ENCODE measurements around the gene KIAA1143. TPM values are rescaled to one million over a fixed set of nuclear protein-coding genes. Genes with fewer than 3 reads are reported as not detected.

KIAA1143 gene
- 29.4 and 32.4 TPM in 2 replicates for total RNA-seq
- total RNA-seq (2013) = 38.1 TPM
- 5.3 and 7.1 TPM in 2 replicates for polyA plus RNA-seq
- polyA minus RNA-seq = 10.7 TPM in 2 replicates

- peaks cover 24% of the 10 kb centered on the region for H3K4me1 Mint-ChIP-seq
- CTCF ChIA-PET = interaction anchor here (0.8 to 1.3 kb wide), 3 partner anchors 31 to 215 kb away, joined by 3 to 4 read pairs (median 3); partner anchors contain the start of genes EXOSC7, ZDHHC3 and ZNF501
- no peaks in the 10 kb centered on the region for H3K27me3 Mint-ChIP-seq
- no peak for TF ChIP-seq CTCF (IDR thresholded peaks at IDR 0.05)
- no peak for TF ChIP-seq EZH2 (IDR thresholded peaks at IDR 0.05; ENCODE audit: borderline replicate concordance, insufficient read depth, low read depth, low read length, poor library complexity, severe bottlenecking)
- intact Hi-C loops (cut with micrococcal nuclease) = loop anchor here (1.0 to 5.0 kb wide), 9 partner anchors 32 to 1989 kb away; partner anchors contain the start of genes ANO10, CCDC13, EXOSC7 and TCAIM
- H3K4me1 ChIP-seq (ENCODE audit: control insufficient read depth in 2 of 2, insufficient read depth in 2 of 2, low read length in 2 of 2) = peaks cover 6 to 15% of the 10 kb centered on the region in 2 donors
- peak within 1 kb of the TSS; percentile 98 for H3K4me2 ChIP-seq (replicated peaks; ENCODE audit: low read depth, low read length, poor library complexity, severe bottlenecking)
- peak within 1 kb of the TSS; percentile 93 for H3K4me3 Mint-ChIP-seq
- H3K27ac Mint-ChIP-seq = peak within 1 kb of the TSS; percentile 96
- H3K79me2 ChIP-seq (ENCODE audit: control insufficient read depth, insufficient read depth, low read length) = peaks cover 52% of the 10 kb centered on the region
- peak within 1 kb of the TSS; percentile 96 for H3K9ac ChIP-seq (ENCODE audit: low read length)
- WGBS (ENCODE audit: insufficient coverage) = under 1% methylated on average over 64 of the region's 64 CpGs
- H3K4me3 ChIP-seq (ENCODE audit: control extremely low read depth in 1 of 5, extremely low read depth in 1 of 5, insufficient read depth in 1 of 5, low read depth in 2 of 5, low read length in 4 of 5) = peak within 1 kb of the TSS; percentile 70 to 90 (median 88)
- H2AFZ ChIP-seq (ENCODE audit: insufficient read depth, low read depth, low read length, poor library complexity, severe bottlenecking) = peak within 1 kb of the TSS; percentile 95
- no peaks in the 10 kb centered on the region for H3K27me3 ChIP-seq (replicated peaks in 1 of 4; ENCODE audit: control extremely low read depth in 1 of 4, control insufficient read depth in 3 of 4, insufficient read depth in 4 of 4, low read length in 3 of 4)
- peak; percentile 98 for ATAC-seq (ENCODE audit: low read depth)
- DNase-seq = peak; percentile 98
- POLR2A ChIA-PET = interaction anchor here (0.7 to 1.5 kb wide), 8 partner anchors 31 to 424 kb away, joined by 3 to 6 read pairs (median 3); partner anchors contain the start of genes EXOSC7, ZDHHC3, ZKSCAN7 and ZNF197
- H3K9me3 Mint-ChIP-seq (ENCODE audit: insufficient read depth) = peaks cover 2% of the 10 kb centered on the region
- H4K20me1 ChIP-seq (ENCODE audit: control insufficient read depth, insufficient read depth, low read length, poor library complexity, severe bottlenecking) = no peaks in the 10 kb centered on the region
- peaks cover 0 to 13% (median 3%) of the 10 kb centered on the region in 3 donors for H3K9me3 ChIP-seq (ENCODE audit: control extremely low read depth in 1 of 3, control insufficient read depth in 2 of 3, insufficient read depth in 1 of 3, low read length in 2 of 3)
- peaks cover 2 to 4% of the 10 kb centered on the region in 2 experiments for H3K36me3 ChIP-seq (replicated peaks in 1 of 2; ENCODE audit: control extremely low read depth in 1 of 2, control insufficient read depth in 1 of 2, extremely low read depth in 1 of 2, insufficient read depth in 2 of 2, low read length in 1 of 2)
- peak within 1 kb of the TSS; percentile 65 to 91 for H3K27ac ChIP-seq (ENCODE audit: low read length in 2 of 2)
Measured at GRCh38 chr3:44761424-44762169, at the start of gene KIAA1143, which contains the start of gene KIF15. Gene KIAA1143 (minus strand): TSS chr3:44761619. CDS start chr3:44761602, 17 bp downstream. Gene KIF15 (plus strand): TSS chr3:44761794. CDS start chr3:44761866, 72 bp downstream.

- H3K9ac ChIP-seq (ENCODE audit: low read length) = no peak overlapping the region
- H3K27me3 ChIP-seq (replicated peaks in 1 of 4; ENCODE audit: control extremely low read depth in 1 of 4, control insufficient read depth in 3 of 4, insufficient read depth in 4 of 4, low read length in 3 of 4) = no peaks in the 10 kb centered on the region
- no peak overlapping the region for H2AFZ ChIP-seq (ENCODE audit: insufficient read depth, low read depth, low read length, poor library complexity, severe bottlenecking)
- DNase-seq (no peak), ATAC-seq (ENCODE audit: low read depth) (no peak)
- no peak overlapping the region for H3K4me3 Mint-ChIP-seq
- H3K36me3 ChIP-seq (replicated peaks in 1 of 2; ENCODE audit: control extremely low read depth in 1 of 2, control insufficient read depth in 1 of 2, extremely low read depth in 1 of 2, insufficient read depth in 2 of 2, low read length in 1 of 2) = peaks cover 0 to 2% of the 10 kb centered on the region in 2 experiments
- no peaks in the 10 kb centered on the region for H3K4me1 ChIP-seq (ENCODE audit: control insufficient read depth in 2 of 2, insufficient read depth in 2 of 2, low read length in 2 of 2)
- POLR2A ChIA-PET = no interaction called here
- no peaks in the 10 kb centered on the region for H4K20me1 ChIP-seq (ENCODE audit: control insufficient read depth, insufficient read depth, low read length, poor library complexity, severe bottlenecking)
- no peaks in the 10 kb centered on the region for H3K9me3 Mint-ChIP-seq (ENCODE audit: insufficient read depth)
- no peak overlapping the region for H3K4me2 ChIP-seq (replicated peaks; ENCODE audit: low read depth, low read length, poor library complexity, severe bottlenecking)
- H3K9me3 ChIP-seq (ENCODE audit: control extremely low read depth in 1 of 3, control insufficient read depth in 2 of 3, insufficient read depth in 1 of 3, low read length in 2 of 3) = no peaks in the 10 kb centered on the region
- H3K4me3 ChIP-seq (ENCODE audit: control extremely low read depth in 1 of 5, extremely low read depth in 1 of 5, insufficient read depth in 1 of 5, low read depth in 2 of 5, low read length in 4 of 5) = no peak overlapping the region
- H3K4me1 Mint-ChIP-seq = no peaks in the 10 kb centered on the region
- no CpG with 5 or more reads among the region's 2 CpGs for WGBS (ENCODE audit: insufficient coverage)
- H3K27me3 Mint-ChIP-seq = no peaks in the 10 kb centered on the region
- H3K27ac Mint-ChIP-seq = no peak overlapping the region
- H3K27ac ChIP-seq (ENCODE audit: low read length in 2 of 2) = no peak overlapping the region
- TF ChIP-seq EZH2 (IDR thresholded peaks at IDR 0.05; ENCODE audit: borderline replicate concordance, insufficient read depth, low read depth, low read length, poor library complexity, severe bottlenecking) (no peak), CTCF (IDR thresholded peaks at IDR 0.05) (no peak)
- H3K79me2 ChIP-seq (ENCODE audit: control insufficient read depth, insufficient read depth, low read length) = no peaks in the 10 kb centered on the region
- intact Hi-C loops (cut with micrococcal nuclease) = no loop called here
- CTCF ChIA-PET = no interaction called here
Measured at GRCh38 chr3:44805960-44806359, 44.5 kb upstream of the KIAA1143 start.

Data from B cell (primary cell).